Measurements from ENCODE around the gene CSNK1D.

The CSNK1D gene

GRCh38 chr17:82249896-82250581, 23.5 kb downstream of the CSNK1D start:
- FAIRE-seq = no peak

DNA sequence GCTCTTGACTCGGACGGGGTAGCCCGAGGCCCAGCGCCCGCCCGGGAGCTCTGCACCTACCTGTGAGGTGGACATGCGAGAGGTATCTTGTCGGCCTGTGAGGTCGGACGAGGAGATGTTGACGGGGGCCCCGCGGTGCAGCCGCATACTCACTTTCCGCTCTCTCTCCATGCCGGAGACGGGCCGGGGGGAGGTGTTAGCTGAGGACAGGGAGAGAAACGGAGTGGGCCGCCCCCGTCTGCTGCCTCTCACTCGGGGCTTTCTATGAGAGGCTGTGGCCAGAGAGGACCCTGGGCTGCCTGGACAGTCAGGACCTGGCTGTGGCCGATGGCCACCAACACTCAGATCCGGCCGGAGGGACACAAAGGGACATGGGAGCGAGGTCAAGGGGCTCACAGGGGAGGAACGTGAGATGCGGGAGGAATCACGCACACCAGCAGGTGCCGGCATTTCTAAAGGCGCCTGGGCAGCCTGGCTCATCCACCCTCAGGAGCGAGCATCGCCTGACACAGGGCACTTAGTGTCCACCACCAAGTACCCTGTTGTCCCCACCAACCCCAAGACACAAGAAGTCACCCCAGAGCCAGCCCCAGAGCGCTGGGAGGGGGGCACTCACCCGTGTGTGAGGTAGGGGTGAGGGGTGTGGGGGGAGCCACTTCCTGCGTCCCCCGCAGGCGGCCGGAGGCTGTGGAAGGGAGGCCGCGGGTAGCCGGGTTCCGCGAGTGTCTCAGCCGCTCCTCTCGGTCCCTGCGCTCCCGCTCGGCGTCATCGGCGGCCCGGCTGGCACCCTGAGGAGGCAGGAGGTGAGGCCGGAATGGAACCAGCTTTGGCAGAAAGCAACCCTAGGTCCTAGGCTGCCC, 24.5 kb downstream of the CSNK1D start:
- no peak for FAIRE-seq

- no peak for FAIRE-seq
Measured at GRCh38 chr17:82247856-82248671, 25.4 kb downstream of the CSNK1D start.

GRCh38 chr17:82247182-82247823, 26.2 kb downstream of the CSNK1D start:
- no peak for FAIRE-seq

DNA sequence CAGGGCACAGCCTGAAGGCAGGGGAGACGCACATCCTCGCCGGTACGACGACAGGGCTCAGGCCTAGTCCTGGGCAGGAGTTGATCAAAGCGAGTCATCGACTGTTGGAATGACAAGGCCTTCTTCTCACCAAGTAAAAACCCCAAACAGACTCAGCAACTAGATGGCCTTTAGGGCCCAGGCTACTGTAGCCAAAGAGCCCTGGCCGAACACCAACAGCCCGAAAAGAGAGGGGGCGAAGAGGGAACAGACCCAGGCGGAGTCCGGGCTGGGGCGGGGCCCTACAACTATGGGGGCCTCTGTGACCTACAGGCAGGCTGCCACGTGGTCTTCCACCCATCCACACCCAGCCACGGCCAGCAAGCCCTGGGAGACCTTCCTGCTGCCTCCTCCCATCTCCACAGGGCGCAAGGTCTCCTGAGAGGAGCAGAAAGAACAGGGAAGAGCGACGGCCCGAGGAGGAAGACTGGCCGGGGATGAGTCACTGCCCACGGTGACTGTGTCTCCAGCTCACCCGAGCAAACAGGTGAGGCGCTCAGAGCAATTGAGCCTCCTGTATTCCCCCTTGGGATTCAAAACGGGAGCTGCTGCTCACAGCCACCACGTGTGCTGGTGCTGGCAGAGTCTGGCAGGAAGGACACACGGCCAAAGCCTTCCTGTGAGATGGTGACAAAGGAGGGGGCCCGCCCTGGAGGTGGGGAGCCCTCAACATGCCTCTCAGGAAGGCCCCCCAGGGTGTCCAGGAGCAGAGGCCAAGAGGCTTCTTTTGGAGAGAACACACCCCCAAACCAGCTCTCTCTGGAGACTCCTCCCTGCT, 26.9 kb downstream of the CSNK1D start:
- FAIRE-seq = no peak

DNA sequence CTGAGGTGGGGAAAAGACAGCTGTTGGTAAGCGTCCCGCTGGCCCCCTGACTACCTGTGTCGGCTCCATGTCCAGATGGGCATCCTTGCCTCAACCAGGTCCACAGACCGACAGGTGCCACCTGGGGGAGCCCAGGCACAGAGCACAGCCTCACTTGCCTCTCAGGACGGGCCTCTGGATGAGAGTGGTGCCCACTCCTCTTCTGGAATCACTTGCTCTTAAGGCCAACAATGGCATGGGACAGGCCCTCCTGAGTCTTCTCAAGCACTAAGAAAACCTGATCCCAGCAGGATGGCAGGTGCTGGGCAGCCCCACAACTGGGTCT, 27.5 kb downstream of the CSNK1D start:
- FAIRE-seq = no peak

- FAIRE-seq = no peak
Measured at GRCh38 chr17:82245134-82246039, 28.1 kb downstream of the CSNK1D start.

GRCh38 chr17:82244413-82245133, 28.9 kb downstream of the CSNK1D start:
- no peak for FAIRE-seq

GRCh38 chr17:82243648-82244412, 29.7 kb downstream of the CSNK1D start:
- no peak for FAIRE-seq

GRCh38 chr17:82242977-82243647, 30.4 kb downstream of the CSNK1D start:
- FAIRE-seq = no peak

DNA sequence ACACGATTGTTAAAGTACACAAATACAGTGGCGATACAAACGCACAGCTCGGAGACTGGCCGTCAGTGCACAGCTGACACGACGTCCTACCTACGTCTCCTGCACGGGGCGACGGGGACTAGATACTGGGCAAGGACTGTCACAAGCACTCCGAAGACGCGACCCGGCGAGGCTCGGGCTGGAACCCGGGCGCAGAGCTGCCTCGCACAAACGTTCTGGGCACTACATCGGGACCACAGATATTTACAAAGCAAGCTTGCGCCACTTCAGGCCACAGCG, 30.9 kb downstream of the CSNK1D start:
- FAIRE-seq = no peak

- no peak for FAIRE-seq
Measured at GRCh38 chr17:82241926-82242697, 31.4 kb downstream of the CSNK1D start.

DNA sequence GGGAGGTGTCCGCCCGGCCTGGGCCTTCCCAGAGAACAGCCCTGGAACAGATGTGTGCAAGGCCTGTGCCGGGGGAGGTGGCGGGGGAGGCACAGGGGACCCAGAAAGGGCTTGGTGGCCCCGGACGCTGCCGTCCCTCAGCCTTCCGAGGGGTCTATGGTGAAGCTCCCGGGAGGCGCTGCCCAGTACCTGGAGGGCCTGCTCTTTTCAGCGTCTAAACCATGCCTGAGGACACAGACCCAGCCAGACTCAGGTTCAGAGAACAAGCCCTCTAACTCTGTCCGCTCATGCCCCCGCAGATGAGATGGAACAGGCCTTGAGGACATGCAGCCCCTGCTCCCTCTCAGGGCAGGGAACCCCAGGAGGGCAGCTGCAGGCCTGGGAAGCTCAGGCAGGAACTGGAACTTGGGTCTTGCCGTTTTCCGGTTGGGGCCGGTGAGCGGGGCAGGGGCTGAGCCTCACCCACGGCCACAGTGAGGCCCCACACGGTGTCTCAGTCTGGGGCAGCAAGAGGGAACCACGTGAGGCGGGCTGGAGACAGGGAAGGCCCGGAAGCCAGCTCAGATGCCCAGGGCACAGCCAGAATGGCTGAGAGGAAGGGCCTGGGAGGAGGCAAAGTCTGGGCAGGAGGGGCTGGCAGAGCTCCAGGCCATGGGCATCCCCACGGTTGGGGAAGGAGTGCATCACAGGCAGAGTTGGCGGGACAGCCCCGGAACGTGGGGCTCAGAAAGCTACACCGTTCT, 32.1 kb downstream of the CSNK1D start:
- FAIRE-seq = no peak

GRCh38 chr17:82240506-82241182, 32.9 kb downstream of the CSNK1D start:
- FAIRE-seq = no peak

DNA sequence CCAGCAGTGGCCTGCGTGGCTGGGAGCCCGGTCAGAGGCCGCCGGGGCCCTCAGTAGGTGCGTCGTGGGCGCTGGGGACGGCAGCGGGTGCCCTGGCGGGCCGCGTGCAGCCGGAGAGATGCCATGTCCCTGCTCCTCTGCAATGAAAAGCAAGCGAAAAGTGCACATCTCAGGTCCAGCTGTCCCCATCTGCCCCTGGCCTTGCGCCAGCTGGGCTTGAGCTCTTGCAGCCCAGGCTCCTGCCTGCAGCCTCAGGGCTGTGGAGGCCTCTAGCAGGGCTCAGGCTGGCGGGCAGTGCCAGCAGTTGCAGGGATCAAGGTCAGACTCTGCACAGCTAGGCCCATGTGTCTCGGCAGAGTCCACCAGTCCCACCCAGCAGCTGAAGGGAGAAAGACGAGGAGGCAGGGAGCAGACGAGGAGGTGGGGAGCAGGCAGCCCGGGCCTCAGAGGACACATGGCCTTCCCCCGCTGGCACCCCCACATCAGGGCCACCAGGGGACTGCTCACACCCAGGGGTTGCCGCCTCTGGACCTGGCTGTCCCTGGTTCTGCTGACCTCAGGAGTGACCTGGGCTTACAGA, 33.5 kb downstream of the CSNK1D start:
- FAIRE-seq = no peak

GRCh38 chr17:82239401-82239925, 34.0 kb downstream of the CSNK1D start:
- FAIRE-seq = no peak
